PC-3 (cell line): ENCODE results near the gene TMEM51. TPM values are rescaled to one million over a fixed set of nuclear protein-coding genes. Genes with fewer than 3 reads are reported as not detected.

Source experiments
- ATAC-seq: fragments of 200-7000 bp; cut with Tn5 transposase; 2 replicates; pipeline ENCODE4 v1.9.1; 2020; ENCODE audit warnings: mild to moderate bottlenecking, moderate library complexity
- BruUV-seq: library from RNA; stranded (reverse); fragments of 400-500 nt; replicated peaks from 2 replicates; lab custom pipeline; 2021; lab: Mats Ljungman, UMichigan
- CTCF ChIA-PET: fragments of 300-600 bp; sonication (Branson Sonifier 250); formaldehyde crosslinking; loops from one replicate; lab custom pipeline; 2022; ENCODE audit warnings: antibody characterized with exemption; lab: Charles Lee
- POLR2A ChIA-PET: fragments of 300-600 bp; sonication (Branson Sonifier 250); formaldehyde crosslinking; loops from one replicate; lab custom pipeline; 2022; ENCODE audit warnings: antibody characterized with exemption; ENCODE audit not compliant: unreplicated experiment; lab: Charles Lee
- DNase-seq: peaks from one replicate; pipeline ENCODE4 v3.0.0-alpha.2; 2015
- H2AFZ ChIP-seq: fragments of 300-600 bp; sonication (generic); 2 replicates; pipeline ENCODE4 v1.6.0; 2016; ENCODE audit warnings: antibody characterized with exemption, low read length
- H3F3A ChIP-seq: fragments of 300-600 bp; sonication (generic); one replicate; pipeline ENCODE4 v1.6.0; 2017; ENCODE audit warnings: antibody characterized with exemption, low read length, control low read depth, mild to moderate bottlenecking; ENCODE audit not compliant: unreplicated experiment
- H3K27ac ChIP-seq: fragments of 300-600 bp; sonication (generic); 2 replicates; pipeline ENCODE4 v1.5.1; 2016; ENCODE audit warnings: mild to moderate bottlenecking, low read length
- H3K27me3 ChIP-seq: fragments of 300-600 bp; sonication (generic); 2 replicates; pipeline ENCODE4 v1.6.1; 2016; ENCODE audit warnings: low read length, mixed read lengths
- H3K36me3 ChIP-seq: fragments of 300-600 bp; sonication (generic); 2 replicates; pipeline ENCODE4 v1.6.1; 2016; ENCODE audit warnings: low read depth, mixed run types, low read length, mixed read lengths
- H3K4me1 ChIP-seq: fragments of 300-600 bp; sonication (generic); 2 replicates; pipeline ENCODE4 v1.5.1; 2016; ENCODE audit warnings: low read length; ENCODE audit not compliant: insufficient read depth
- H3K4me2 ChIP-seq: fragments of 300-600 bp; sonication (generic); 2 replicates; pipeline ENCODE4 v1.6.0; 2016; ENCODE audit warnings: low read length
- H3K4me3 ChIP-seq: fragments of 300-600 bp; sonication (generic); 2 replicates; pipeline ENCODE4 v1.5.1; 2016; ENCODE audit warnings: mild to moderate bottlenecking, low read length, mixed read lengths
- H3K79me2 ChIP-seq: fragments of 300-600 bp; sonication (generic); 2 replicates; pipeline ENCODE4 v1.6.1; 2017; ENCODE audit warnings: low read length, mixed read lengths
- H3K9ac ChIP-seq: fragments of 300-600 bp; sonication (generic); 2 replicates; pipeline ENCODE4 v1.6.0; 2016; ENCODE audit warnings: mild to moderate bottlenecking, low read length
- H3K9me2 ChIP-seq: fragments of 300-600 bp; sonication (generic); replicated peaks from 2 replicates; pipeline ENCODE4 v1.6.1; 2016; ENCODE audit warnings: mixed run types, low read length, mixed read lengths
- H3K9me3 ChIP-seq: fragments of 300-600 bp; sonication (generic); 2 replicates; pipeline ENCODE4 v1.6.1; 2016; ENCODE audit warnings: low read length, mixed read lengths
- H4K20me1 ChIP-seq: fragments of 300-600 bp; sonication (generic); 2 replicates; pipeline ENCODE4 v1.6.1; 2016; ENCODE audit warnings: low read length, mixed read lengths
- EZH2 ChIP-seq: fragments of 300-600 bp; sonication (generic); IDR thresholded peaks from one replicate; pipeline ENCODE4 v1.6.1; 2017; ENCODE audit warnings: antibody characterized with exemption, mild to moderate bottlenecking, low read length; ENCODE audit not compliant: unreplicated experiment
- EZH2phosphoT487 ChIP-seq: fragments of 300-600 bp; sonication (generic); IDR thresholded peaks from 2 replicates; pipeline ENCODE4 v1.6.1; 2018; ENCODE audit warnings: mild to moderate bottlenecking, antibody characterized with exemption, low read length, borderline replicate concordance
- intact Hi-C: fragments of 100-400 bp; cut with micrococcal nuclease; formaldehyde crosslinking; loops from 2 replicates; pipeline ENCODE4 v1.9.0; 2023
- total RNA-seq: library from RNA; depleted of rRNA; stranded (reverse); fragments of >200 nt; gene quantifications from 2 replicates; pipeline ENCODE4 v1.2.3, GENCODE V29; 2014
- TF ChIP-seq, protein P1 (sequence below): fragments of 300-600 bp; sonication (generic); conservative IDR thresholded peaks from 2 replicates; pipeline ENCODE4 v1.5.1; 2017; ENCODE audit warnings: antibody characterized with exemption, low read depth, mild to moderate bottlenecking, low read length

Gene TMEM51
- total RNA-seq, 1 experiment from 2014 or later = 20.8 TPM

- no peak overlapping the region for H2AFZ ChIP-seq
- no peaks in the 10 kb centered on the region; the same call in 1 of the 2 replicates for H3K27me3 ChIP-seq
- intact Hi-C loops = no loop called here
- ChIA-PET POLR2A (no interaction called here), CTCF (no interaction called here)
- H3K9me3 ChIP-seq = no peaks in the 10 kb centered on the region
- H3F3A ChIP-seq = no peaks in the 10 kb centered on the region
- no peak for ATAC-seq
- no peaks in the 10 kb centered on the region for H3K36me3 ChIP-seq
- no peak overlapping the region for H3K4me2 ChIP-seq
- no peak overlapping the region for H3K27ac ChIP-seq
- H3K4me1 ChIP-seq = no peaks in the 10 kb centered on the region
- no peak for DNase-seq
- no peaks in the 10 kb centered on the region for H4K20me1 ChIP-seq
- no peaks in the 10 kb centered on the region for H3K9me2 ChIP-seq
- BruUV-seq = no TSS peak
- TF ChIP-seq EZH2phosphoT487 = no peak
- TF ChIP-seq, protein P1, sequence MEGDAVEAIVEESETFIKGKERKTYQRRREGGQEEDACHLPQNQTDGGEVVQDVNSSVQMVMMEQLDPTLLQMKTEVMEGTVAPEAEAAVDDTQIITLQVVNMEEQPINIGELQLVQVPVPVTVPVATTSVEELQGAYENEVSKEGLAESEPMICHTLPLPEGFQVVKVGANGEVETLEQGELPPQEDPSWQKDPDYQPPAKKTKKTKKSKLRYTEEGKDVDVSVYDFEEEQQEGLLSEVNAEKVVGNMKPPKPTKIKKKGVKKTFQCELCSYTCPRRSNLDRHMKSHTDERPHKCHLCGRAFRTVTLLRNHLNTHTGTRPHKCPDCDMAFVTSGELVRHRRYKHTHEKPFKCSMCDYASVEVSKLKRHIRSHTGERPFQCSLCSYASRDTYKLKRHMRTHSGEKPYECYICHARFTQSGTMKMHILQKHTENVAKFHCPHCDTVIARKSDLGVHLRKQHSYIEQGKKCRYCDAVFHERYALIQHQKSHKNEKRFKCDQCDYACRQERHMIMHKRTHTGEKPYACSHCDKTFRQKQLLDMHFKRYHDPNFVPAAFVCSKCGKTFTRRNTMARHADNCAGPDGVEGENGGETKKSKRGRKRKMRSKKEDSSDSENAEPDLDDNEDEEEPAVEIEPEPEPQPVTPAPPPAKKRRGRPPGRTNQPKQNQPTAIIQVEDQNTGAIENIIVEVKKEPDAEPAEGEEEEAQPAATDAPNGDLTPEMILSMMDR = no peak
- TF ChIP-seq EZH2 = no peak
- no peaks in the 10 kb centered on the region for H3K79me2 ChIP-seq
- no peak overlapping the region for H3K4me3 ChIP-seq
- H3K9ac ChIP-seq = no peak overlapping the region
Measured at GRCh38 chr1:15251857-15252835, 98.6 kb downstream of the TMEM51 start.

GRCh38 chr1:15254559-15254958 lies 101.0 kb downstream of the TMEM51 start:
- CTCF ChIA-PET = no interaction called here
- H3K9ac ChIP-seq = no peak overlapping the region
- intact Hi-C loops = no loop called here

More at GRCh38 chr1:15254559-15254958, 101.0 kb downstream of the TMEM51 start:
- POLR2A ChIA-PET = no interaction called here
- TF ChIP-seq, protein P1 = no peak
- TF ChIP-seq EZH2phosphoT487 (no peak), EZH2 (no peak)
- Histone ChIP-seq H3K4me3 (no peak overlapping the region), H3K36me3 (no peaks in the 10 kb centered on the region), H3K4me2 (no peak overlapping the region), H3K27me3 (no peaks in the 10 kb centered on the region; the same call in 1 of the 2 replicates), H3K27ac (no peak overlapping the region), H3K9me3 (no peaks in the 10 kb centered on the region), H3K4me1 (no peaks in the 10 kb centered on the region), H3K79me2 (no peaks in the 10 kb centered on the region), H3F3A (no peaks in the 10 kb centered on the region), H4K20me1 (no peaks in the 10 kb centered on the region), H3K9me2 (no peaks in the 10 kb centered on the region), H2AFZ (no peak overlapping the region)
- no TSS peak for BruUV-seq
- no peak for DNase-seq
- ATAC-seq = no peak
